Natural killer cell (primary cell): ENCODE measurements around the gene PPM1K. TPM values are rescaled to one million over a fixed set of nuclear protein-coding genes. Genes with fewer than 3 reads are reported as not detected.

ENCODE experiments used
- ATAC-seq, 3 donors: fragments of 150-1000 bp in 2 of 3; fragments of 200-7000 bp in 1 of 3; cut with Tn5 transposase; 1 replicate in 1 of 3; 2 replicates in 2 of 3; pipeline ENCODE4 v1.10.0; 2021; ENCODE audit warnings: mild to moderate bottlenecking in 2 of 3, moderate library complexity in 2 of 3
- DNase-seq, 2 donors: peaks; one replicate each; pipeline versions ENCODE4 v3.0.0 to v3.0.0-alpha.2; 2013 to 2021; ENCODE audit warnings: mixed read lengths in 1 of 2
- H3K27ac ChIP-seq: one replicate; pipeline ENCODE4 v1.5.1; 2013; ENCODE audit warnings: mild to moderate bottlenecking, low read length
- H3K27me3 ChIP-seq: one replicate; pipeline ENCODE4 v1.6.1; 2013; ENCODE audit warnings: low read length; ENCODE audit not compliant: control insufficient read depth, insufficient read depth
- H3K36me3 ChIP-seq: one replicate; pipeline ENCODE4 v1.6.1; 2013; ENCODE audit warnings: low read length; ENCODE audit not compliant: control insufficient read depth, insufficient read depth
- H3K4me1 ChIP-seq: one replicate; pipeline ENCODE4 v1.6.1; 2013; ENCODE audit warnings: low read length; ENCODE audit not compliant: control insufficient read depth, insufficient read depth
- H3K4me3 ChIP-seq: one replicate; pipeline ENCODE4 v1.5.1; 2013; ENCODE audit warnings: low read length
- H3K9me3 ChIP-seq: one replicate; pipeline ENCODE4 v1.6.1; 2013; ENCODE audit warnings: low read length; ENCODE audit not compliant: control insufficient read depth, insufficient read depth
- H3K27ac Mint-ChIP-seq, 2 donors: one replicate each; pipeline ENCODE4 v1.8.0; 2022; ENCODE audit warnings: mild to moderate bottlenecking in 2 of 2, mixed read lengths in 2 of 2, moderate library complexity in 1 of 2
- H3K27me3 Mint-ChIP-seq, 2 donors: one replicate each; pipeline ENCODE4 v1.8.0; 2022; ENCODE audit warnings: low read depth in 2 of 2, mixed read lengths in 2 of 2
- H3K36me3 Mint-ChIP-seq: one replicate; pipeline ENCODE4 v1.8.0; 2022; ENCODE audit warnings: mixed read lengths
- H3K4me1 Mint-ChIP-seq, 2 donors: one replicate each; pipeline ENCODE4 v1.8.0; 2022; ENCODE audit warnings: mixed read lengths in 2 of 2
- H3K4me3 Mint-ChIP-seq: one replicate; pipeline ENCODE4 v1.8.0; 2022; ENCODE audit warnings: mild to moderate bottlenecking, moderate library complexity, mixed read lengths
- H3K9me3 Mint-ChIP-seq, 2 donors: one replicate each; pipeline ENCODE4 v1.8.0; 2022; ENCODE audit warnings: mixed read lengths in 2 of 2
- CTCF ChIP-seq: fragments of 200-600 bp; IDR thresholded peaks from one replicate; pipeline ENCODE4 v1.8.0; 2022; ENCODE audit warnings: antibody characterized with exemption
- WGBS: methylation state at CpG from one replicate; pipeline ENCODE4 v1.1.7; 2013; ENCODE audit warnings: missing lambda C conversion rate; ENCODE audit not compliant: insufficient coverage; 5-methylcytosine and 5-hydroxymethylcytosine counted together
- intact Hi-C: fragments of 100-400 bp; cut with micrococcal nuclease; formaldehyde crosslinking; loops from one replicate; pipeline ENCODE4 v1.14.2; 2022
- total RNA-seq, 4 donors: library from RNA; stranded (reverse); fragments of 120-200 nt in 1 of 4; gene quantifications; one replicate each; pipeline versions ENCODE4 v1.2.3 to v1.2.4, GENCODE V29; 2013 to 2022

PPM1K gene
- total RNA-seq, 3 donors from 2014 or later (not counting 1 experiment from before 2014, with no cell fraction given), result 68.0 to 76.8 (median 74.3) TPM

GRCh38 chr4:88275949-88276515 lies 8.3 kb downstream of the PPM1K start:
- intact Hi-C loops, result no loop called here

GRCh38 chr4:88275516-88275915 lies 8.8 kb downstream of the PPM1K start:
- Mint-ChIP-seq H3K9me3 (no peaks in the 10 kb centered on the region), H3K4me1 (peaks cover 17 to 27% of the 10 kb centered on the region in 2 donors), H3K4me3 (no peak overlapping the region), H3K27me3 (no peaks in the 10 kb centered on the region), H3K36me3 (peaks cover 11% of the 10 kb centered on the region), H3K27ac (no peak overlapping the region)
- WGBS, result 33% methylated on average over 1 of the region's 1 CpG
- Histone ChIP-seq H3K4me1 (peaks cover 6% of the 10 kb centered on the region), H3K27me3 (no peaks in the 10 kb centered on the region), H3K36me3 (peaks cover 29% of the 10 kb centered on the region), H3K27ac (no peak overlapping the region), H3K9me3 (no peaks in the 10 kb centered on the region), H3K4me3 (no peak overlapping the region)
- DNase-seq (no peak), ATAC-seq (no peak)
- no peak for TF ChIP-seq CTCF
- intact Hi-C loops, result no loop called here

More at GRCh38 chr4:88275949-88276515, 8.3 kb downstream of the PPM1K start:
- H3K4me1 Mint-ChIP-seq, result peaks cover 20 to 30% of the 10 kb centered on the region in 2 donors
- 81% methylated on average over 3 of the region's 4 CpGs for WGBS
- no peak overlapping the region for H3K27ac ChIP-seq
- H3K9me3 ChIP-seq, result no peaks in the 10 kb centered on the region
- peaks cover 8% of the 10 kb centered on the region for H3K4me1 ChIP-seq
- TF ChIP-seq CTCF, result no peak
- H3K36me3 ChIP-seq, result peaks cover 25% of the 10 kb centered on the region
- peaks cover 11% of the 10 kb centered on the region for H3K36me3 Mint-ChIP-seq
- no peaks in the 10 kb centered on the region for H3K9me3 Mint-ChIP-seq
- DNase-seq, result no peak
- no peak overlapping the region for H3K4me3 Mint-ChIP-seq
- no peaks in the 10 kb centered on the region for H3K27me3 ChIP-seq
- no peak overlapping the region for H3K4me3 ChIP-seq
- peak overlapping the region in 1 of 2 donors; percentile 41 for H3K27ac Mint-ChIP-seq
- no peak for ATAC-seq
- H3K27me3 Mint-ChIP-seq, result no peaks in the 10 kb centered on the region

GRCh38 chr4:88268913-88269312 lies 15.4 kb downstream of the PPM1K start:
- H3K9me3 Mint-ChIP-seq, result no peaks in the 10 kb centered on the region
- H3K27ac Mint-ChIP-seq, result no peak overlapping the region
- Histone ChIP-seq H3K27me3 (no peaks in the 10 kb centered on the region), H3K9me3 (no peaks in the 10 kb centered on the region), H3K4me3 (no peak overlapping the region), H3K27ac (no peak overlapping the region), H3K36me3 (peaks cover 49% of the 10 kb centered on the region), H3K4me1 (no peaks in the 10 kb centered on the region)
- H3K27me3 Mint-ChIP-seq, result no peaks in the 10 kb centered on the region
- ATAC-seq (no peak), DNase-seq (no peak)
- H3K36me3 Mint-ChIP-seq, result no peaks in the 10 kb centered on the region
- WGBS, result 82% methylated on average over 1 of the region's 1 CpG
- intact Hi-C loops, result no loop called here
- H3K4me1 Mint-ChIP-seq, result peaks cover 0 to 4% of the 10 kb centered on the region in 2 donors
- H3K4me3 Mint-ChIP-seq, result no peak overlapping the region
- no peak for TF ChIP-seq CTCF

GRCh38 chr4:88264336-88264735 lies 20.0 kb downstream of the PPM1K start:
- Histone ChIP-seq H3K36me3 (peaks cover 47% of the 10 kb centered on the region), H3K4me1 (no peaks in the 10 kb centered on the region), H3K27ac (no peak overlapping the region), H3K9me3 (no peaks in the 10 kb centered on the region), H3K4me3 (no peak overlapping the region), H3K27me3 (no peaks in the 10 kb centered on the region)
- ATAC-seq (no peak), DNase-seq (no peak)
- TF ChIP-seq CTCF, result no peak
- no peaks in the 10 kb centered on the region for H3K36me3 Mint-ChIP-seq
- 100% methylated on average over 1 of the region's 1 CpG for WGBS
- H3K9me3 Mint-ChIP-seq, result no peaks in the 10 kb centered on the region
- no peaks in the 10 kb centered on the region for H3K27me3 Mint-ChIP-seq
- intact Hi-C loops, result no loop called here
- H3K4me3 Mint-ChIP-seq, result no peak overlapping the region
- H3K27ac Mint-ChIP-seq, result no peak overlapping the region
- H3K4me1 Mint-ChIP-seq, result peaks cover 0 to 4% of the 10 kb centered on the region in 2 donors
